GM23248 (cell line): ENCODE results near the gene PYGM.

Source experiments
- EZH2 ChIP-seq: fragments of 200-600 bp; sonication (generic); IDR thresholded peaks from 2 replicates; pipeline ENCODE4 v1.6.1; 2018; ENCODE audit warnings: antibody characterized with exemption, mild to moderate bottlenecking; ENCODE audit not compliant: insufficient read depth, poor library complexity, severe bottlenecking
- EZH2phosphoT487 ChIP-seq: fragments of 200-600 bp; sonication (generic); IDR thresholded peaks from 2 replicates; pipeline ENCODE4 v1.6.1; 2018; ENCODE audit warnings: antibody characterized with exemption, moderate library complexity, mild to moderate bottlenecking, low read depth; ENCODE audit not compliant: insufficient read depth

- TF ChIP-seq EZH2phosphoT487 (no peak), EZH2 (no peak)
Measured at GRCh38 chr11:64803158-64803845, 43.5 kb upstream of the PYGM start, which contains the start of gene MAP4K2.
